ENCODE data around the gene POLR2F.

POLR2F gene

DNA sequence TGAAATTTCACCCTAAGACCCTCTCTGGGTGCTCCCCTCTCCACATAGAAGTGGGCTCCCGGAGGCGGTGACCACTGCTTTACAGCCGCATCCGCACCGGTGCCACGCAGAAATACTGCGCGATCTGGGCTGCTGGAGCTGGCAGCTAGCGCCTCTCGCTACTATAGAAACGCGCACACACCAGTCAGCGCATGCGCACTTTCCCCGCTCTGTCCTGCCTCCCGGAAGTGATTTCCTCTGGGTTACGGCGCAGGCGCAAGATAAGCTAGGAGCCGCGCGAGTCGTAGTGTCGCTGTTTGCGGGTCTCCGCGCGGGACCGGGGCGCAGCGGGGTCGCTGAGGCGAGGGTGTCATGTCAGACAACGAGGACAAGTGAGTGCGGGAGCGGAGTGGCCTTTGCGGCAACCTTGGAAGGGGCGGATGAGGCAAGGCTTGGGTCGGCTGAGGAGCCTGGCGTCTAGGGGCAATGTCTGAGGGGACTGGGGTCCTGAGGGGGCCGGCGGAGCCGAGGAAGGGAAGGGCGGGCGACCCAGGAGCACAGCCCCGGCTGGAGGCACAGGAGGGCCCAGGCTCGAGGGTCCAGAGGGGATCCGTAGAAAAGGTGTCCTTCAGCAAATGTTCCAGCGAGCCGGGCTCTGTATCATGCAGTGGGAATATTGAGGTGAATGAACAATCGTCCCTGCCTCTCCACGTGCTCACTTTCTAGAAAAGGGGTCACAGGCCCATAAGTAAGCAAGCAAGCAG is at the start of gene POLR2F, which contains the start of gene C22orf23:
TSS of gene POLR2F (plus strand) at position 263 of the 743 bp plus-strand sequence. CDS start at position 352, 89 bp downstream.
TSS of gene C22orf23 (minus strand) at position 165 of the 743 bp plus-strand sequence. CDS start 452 bp downstream, outside the sequence.
- peak; percentile 91 to 92 for DNase-seq

DNA sequence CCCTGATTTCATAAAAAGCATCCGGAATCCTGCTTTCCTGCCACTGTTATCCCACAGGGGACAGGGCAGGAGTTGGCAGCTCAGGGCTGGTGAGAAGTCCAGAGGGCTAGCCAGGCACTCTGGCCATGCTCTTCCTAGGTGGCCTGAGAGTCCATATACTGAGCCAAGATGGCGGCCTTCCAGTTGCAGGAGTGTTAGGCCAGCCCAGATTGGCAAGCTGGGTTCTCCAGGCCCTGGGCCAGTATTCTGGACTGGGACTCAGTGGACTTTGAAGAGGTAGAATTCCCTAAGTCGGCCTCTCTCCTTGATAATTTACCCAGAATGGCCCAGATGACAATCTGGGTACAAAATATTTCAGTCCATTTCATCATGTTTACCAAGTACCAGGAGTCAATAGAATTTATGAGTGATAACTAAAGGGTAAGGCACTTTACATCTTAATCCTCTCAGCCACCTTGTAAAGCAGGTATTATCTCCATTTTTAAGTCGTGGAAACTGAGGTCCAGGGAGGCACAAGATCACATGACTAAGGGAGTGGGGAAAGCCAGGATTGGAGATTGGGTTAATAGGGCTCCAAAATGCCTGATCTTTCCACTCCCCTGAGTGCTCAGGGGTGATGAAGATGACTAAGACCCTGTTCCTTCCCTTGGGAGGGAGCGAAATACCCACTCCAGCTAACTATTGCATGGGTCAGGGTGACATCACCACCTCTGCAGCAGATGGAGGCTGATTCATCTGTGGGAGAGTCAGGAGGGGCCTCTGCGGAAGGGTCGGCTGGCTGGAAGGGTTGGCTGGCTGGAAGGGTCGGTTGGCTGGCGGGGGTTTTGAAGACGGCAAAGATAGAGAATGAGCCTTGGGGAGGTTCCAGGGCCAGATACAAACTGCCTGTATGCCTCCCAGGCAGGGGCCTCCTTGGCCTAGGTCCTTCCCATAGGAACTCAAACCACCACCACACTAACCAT is 48.6 kb upstream of the POLR2F start:
- no peak for DNase-seq

DNA sequence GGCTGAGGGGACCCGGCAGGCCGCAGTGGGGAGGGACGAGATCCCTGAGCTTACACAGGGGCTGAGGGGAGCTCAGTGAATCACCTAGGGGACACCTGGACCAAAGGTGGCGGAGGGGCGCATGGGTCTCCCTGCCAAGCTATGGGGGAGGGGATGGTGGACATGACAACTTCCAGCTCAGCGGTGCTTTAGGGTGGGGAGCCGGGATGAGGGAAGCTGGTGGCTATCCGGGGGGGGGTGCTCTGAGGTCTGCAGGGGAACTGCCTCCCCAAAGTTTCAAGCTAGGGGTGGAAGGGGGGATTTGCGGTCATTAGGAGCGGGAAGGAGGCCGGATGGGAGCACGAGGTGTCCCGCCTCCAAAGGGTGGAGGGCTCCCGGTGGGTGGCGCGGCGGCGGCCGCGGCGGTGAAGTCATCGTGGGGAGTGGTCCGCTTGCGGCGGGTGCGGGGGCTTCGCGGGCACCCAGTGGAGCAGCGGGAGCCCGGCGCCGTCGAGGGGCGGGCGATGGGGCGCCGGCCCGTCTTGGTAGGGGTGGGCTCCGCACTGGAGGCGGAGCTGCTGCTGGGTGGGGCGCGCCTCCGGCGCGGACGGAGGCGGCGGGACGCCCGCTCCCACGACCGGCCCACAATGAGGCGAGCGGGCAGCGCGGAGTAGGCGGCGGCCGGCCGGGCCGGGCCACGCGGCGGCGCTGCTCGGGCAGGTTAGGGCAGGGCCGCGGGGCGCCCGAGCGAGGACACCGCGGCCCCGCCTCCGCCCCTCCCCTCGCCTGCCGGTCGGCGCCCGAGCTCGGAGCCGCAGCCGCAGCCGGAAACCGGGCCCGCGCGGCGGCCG is 47.8 kb upstream of the POLR2F start, which contains the start of gene MICALL1:
TSS of gene MICALL1 (plus strand) at position 764 of the 830 bp plus-strand sequence. CDS start 126 bp downstream, outside the sequence.
- DNase-seq = peak in 1 of 2 experiments; percentile 48

DNA sequence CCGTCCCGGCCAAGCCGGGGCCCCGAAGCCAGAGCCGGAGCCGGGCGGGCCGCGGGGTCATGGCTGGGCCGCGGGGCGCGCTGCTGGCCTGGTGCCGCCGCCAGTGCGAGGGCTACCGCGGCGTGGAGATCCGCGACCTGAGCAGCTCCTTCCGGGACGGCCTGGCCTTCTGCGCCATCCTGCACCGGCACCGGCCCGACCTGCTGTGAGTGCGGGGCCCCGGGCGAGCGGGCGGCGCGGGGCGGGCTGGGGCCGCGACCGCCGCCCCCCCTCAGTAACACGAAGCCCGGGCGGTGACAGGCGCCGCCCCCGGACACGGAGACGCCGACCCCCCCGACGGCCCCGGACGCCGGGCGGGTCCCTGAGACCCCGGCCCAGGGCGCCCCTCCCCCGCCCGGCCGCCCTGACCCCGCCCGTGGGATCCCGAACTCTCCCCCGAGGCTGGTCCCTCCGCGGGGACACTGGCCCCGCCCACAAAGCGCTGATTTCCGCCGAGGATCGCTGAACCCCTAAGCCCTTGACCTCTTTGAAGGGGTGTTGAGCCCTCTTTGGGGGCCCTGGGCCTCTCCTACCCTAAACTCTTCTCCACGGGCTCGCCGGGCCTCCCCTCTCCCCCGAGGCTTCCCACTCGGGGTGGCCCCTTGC is 47.0 kb upstream of the POLR2F start:
- no peak for DNase-seq

DNA sequence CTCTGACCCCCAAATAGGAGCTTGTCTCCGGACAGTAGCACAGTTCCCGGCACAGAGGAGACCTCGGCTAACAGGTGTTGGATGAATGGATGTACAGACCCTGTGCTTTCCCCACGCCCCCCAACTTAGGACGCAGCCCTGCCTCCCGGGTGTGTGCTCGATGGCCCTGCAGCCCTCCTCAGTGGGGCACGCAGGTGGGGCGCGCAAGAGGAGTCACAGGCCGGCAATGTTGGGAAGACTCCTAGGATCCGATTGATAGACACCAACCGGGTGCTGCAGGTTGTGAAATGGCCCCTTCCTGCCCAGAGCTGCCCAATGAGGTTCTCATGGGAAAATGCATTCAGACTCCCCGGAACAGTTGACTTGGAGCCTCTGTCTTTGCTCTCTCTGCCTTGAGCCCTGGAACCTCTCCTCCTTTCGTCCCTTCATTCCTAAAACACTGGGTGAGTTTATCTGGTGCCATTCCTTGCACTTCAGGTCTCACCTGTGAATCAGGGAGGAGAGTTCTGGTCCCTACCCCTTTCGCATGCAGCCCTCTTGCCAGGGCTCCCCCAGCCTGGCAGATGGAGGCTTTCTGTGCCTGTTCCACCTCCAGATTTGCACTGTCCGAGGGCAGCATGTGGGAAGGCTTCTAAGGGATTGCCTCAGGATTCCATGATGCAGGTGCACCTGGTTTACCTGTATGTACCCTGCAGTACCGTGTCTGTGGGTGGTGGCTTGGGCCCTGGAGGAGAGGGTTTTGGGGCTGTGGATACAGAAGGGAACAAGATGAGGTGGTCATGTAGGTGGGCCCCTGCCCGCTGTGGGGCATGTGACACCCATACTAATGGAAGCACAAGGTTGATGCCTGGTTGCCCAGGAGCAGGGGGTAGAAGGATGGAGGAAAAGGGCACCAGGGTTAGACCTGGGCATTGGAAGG is 46.2 kb upstream of the POLR2F start:
- no peak for DNase-seq

DNA sequence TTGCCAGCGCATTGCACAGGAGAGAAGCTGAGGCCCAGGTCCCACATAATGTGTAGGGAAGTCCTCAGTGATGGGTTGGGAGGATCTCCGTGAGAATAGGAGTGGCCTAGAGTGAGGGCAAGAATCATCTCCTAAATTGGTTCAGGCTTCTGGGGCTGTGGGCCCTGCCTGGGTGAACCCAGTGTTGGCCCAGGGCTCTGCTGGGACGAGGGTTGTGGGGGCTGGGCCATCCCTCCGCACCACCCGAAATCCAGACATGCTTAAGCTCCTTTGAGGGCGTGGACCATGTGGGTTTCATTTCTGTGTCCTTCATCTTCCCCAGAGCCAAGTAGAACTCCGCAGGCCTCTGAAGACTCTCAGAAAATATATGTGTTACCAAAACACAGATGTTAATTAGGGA is 43.7 kb upstream of the POLR2F start:
- DNase-seq = no peak

DNA sequence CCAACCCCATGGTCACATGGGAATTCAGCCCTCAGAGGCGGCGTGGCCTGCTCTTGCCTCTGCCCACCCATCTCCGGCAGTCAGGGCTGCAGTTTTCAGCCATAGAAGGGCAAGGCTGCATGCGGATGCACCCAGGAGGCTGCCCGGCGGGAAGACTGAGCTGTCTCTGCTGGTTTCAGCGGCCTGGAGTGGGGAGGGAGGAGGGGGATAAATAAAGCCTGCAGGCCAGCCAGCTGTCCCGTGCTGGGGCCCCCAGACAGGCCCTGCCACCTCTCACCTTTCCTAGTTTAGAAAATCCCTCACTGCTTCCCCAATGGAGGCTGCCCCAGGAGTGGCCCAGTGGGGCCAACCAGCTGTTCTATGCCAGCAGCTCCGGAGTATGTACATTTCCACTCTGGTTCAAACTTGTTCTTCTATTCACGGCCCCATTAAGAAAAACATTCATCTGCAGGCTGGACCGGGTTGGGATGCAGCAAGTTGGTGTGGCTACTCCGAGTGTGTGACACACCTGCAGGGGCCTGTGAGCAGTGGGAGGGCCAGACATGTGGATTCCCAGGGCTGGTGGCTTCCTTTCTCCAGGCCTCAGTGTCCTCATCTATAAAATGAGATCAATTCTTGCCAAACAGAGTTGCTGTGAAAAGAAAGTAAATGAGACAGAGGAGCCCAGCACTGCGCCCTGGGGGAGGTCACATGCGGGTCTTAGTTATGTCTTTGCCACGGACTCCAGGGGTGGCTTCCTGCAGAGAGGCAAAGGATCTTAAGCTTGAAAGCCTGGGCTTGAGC is 42.4 kb upstream of the POLR2F start:
- no peak for DNase-seq

DNA sequence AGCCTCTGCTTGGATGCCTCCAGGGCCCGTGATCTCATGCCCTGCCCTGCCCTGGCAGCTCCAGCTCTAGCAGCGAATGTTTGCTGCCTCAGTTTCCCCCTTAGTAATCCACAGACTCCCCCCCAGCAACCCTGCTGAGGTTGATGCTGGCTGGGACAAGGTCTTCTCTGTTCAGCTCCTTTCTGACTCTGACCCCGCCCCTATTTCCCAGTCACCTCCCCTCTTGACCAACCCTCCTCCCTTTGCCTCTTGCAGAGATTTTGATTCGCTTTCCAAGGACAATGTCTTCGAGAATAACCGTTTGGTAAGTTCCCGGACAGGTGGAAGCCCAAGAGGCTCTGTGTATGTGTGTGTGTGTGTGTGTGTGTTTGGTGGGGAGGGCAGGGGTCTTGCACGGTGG is 41.8 kb upstream of the POLR2F start:
- no peak for DNase-seq

DNA sequence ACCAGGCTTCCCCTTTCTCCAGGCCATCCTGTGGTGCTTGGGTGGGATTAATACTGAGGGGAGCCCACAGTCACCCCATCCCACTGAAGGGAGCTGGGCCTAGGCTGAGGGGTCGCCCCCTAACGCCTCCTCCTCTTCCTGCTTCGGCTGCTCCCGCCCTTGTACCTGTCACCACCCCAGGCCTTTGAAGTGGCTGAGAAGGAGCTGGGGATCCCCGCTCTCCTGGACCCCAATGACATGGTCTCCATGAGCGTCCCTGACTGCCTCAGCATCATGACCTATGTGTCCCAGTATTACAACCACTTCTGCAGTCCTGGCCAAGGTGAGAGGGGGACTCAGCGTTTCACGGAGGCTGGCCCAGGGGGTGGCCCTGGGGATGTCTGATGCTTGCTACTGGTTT is 41.3 kb upstream of the POLR2F start:
- no peak for DNase-seq

DNA sequence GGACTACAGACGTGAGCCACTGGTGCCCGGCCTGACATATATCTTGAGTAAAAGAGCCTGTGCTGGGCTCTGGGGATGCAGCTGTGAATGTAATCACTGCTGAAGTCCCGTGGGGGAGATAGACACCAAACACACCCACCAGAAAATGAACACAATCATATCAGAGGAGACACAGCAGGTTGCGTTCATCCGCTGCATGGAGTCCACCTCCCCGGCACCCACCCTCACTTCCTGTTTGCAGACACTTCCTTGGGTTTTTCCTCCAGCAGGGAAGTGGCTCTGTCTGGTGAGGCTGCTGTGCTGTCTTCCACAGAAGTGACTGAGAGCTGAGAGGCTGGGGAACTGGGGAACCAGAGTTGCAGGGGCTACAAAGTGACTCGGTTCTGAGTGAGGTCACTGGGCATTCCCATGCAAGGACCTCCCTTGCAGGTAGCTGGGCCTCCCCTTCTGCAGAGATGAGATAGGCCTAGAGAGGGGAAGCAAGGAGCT is 40.2 kb upstream of the POLR2F start:
- no peak for DNase-seq

DNA sequence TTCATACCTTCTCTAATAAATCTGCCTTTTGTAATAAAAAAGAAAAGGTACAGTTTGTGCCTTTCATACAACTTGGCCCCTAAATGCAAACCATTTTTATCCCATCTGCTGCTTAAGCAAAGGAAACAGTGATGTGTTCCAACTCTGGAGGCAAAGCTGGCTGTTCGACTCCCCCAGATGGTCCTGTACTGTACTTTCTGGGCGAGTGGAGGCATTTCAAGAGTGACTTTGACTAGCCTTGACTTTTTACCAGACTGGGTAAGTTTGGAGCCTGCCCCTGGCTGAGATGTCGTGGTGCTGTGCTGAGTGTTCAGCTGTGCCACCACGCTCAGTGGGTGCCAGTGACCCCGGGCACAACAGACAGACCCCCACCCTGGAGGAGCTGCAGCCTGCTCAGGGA is 37.2 kb upstream of the POLR2F start:
- no peak for DNase-seq

DNA sequence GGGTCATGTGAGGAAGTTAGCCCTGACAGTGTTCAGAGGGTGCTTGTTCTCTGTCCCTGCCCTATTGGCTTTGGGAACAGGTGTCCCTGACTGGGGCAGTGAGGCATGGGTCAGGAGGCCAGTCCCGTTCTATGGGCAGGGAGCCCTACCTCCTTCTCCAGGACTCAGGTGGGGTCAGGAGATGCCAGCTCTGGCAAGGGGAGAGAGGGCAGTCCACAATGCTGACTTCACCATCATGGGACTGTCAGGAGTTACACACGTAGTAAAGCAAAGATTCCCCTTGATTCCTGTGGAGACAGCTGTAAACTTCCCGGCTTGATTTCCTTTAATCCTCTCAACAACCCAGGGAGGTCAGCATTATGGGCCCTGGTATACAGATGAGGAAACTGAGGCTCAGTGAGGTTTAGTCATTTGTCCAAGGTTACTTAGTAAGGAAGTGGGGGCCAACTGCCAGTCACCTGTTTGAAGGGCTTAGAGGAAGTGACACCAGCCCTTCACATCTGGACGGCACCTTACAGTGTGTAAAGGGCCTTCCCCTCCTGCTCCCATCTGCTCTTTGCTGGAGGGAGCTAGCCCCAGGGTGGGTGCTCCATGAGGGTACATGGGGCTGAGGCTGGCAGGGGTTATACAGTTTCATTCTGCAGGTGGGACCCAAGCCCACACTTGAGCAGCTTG is 35.5 kb upstream of the POLR2F start:
- no peak for DNase-seq

DNA sequence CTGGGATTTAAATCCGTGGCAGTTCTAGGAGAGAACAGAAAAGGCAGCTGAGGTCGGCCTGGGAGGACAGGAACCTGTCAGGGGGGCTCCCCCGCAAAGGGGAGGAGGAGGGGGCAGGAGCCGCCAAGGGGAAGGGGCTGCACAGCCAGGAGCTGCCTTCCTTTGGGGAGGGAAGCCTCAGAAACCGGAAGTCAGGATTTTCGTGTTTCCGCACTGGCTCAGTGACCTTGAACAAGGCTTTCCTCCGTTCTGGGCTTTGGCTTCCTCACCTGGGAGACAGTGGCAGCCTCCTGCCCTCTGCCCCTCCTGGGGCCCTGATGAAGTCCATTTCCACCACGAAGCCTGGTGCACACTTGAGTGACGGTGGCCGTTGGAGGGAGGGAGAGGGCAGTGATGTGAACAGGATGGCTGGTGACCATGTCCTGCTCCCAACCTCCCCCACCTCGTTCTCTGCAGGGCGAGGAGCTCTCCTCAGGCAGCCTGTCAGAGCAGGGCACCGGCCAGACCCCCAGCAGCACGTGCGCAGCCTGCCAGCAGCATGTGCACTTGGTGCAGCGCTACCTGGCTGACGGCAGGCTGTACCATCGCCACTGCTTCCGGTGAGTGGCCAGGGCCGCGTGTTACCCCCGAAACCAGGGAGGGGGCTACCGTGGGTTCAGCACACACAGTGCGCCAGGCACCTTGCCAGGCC is 34.8 kb upstream of the POLR2F start:
- no peak for DNase-seq

DNA sequence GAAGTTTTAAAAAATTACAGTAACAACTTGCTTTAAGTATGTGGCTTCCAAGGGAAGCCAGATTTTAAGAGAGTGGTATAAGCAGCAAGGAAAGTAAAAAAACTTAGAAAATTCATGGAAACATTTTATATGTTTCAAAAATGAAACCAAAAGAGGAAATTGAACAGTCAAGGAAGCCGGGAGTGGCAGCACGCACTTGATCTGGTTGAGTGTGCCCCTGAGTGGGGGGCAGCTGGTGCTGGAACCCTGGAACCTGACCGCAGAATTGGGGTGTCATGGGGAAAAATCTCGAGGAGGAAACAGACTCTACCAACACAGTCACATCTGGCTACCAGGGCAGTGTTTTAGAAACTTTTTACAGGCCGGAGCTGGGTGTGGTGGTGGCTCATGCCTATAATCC is 33.4 kb upstream of the POLR2F start:
- DNase-seq = no peak

DNA sequence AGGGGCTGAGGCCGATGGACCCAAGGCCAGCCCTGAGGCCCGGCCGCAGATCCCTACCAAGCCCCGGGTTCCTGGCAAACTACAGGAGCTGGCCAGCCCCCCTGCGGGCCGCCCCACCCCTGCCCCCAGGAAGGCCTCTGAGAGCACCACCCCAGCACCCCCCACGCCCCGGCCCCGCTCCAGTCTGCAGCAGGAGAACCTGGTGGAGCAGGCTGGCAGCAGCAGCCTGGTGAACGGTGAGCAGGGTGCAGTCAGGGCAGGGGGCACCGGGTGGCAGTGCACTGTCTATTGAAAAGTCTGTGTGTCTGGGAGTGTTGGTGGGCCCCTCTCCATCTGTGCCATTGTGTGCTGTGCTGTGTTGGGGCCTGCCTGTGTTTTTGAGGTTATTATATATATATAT is 31.3 kb upstream of the POLR2F start:
- DNase-seq = no peak

DNA sequence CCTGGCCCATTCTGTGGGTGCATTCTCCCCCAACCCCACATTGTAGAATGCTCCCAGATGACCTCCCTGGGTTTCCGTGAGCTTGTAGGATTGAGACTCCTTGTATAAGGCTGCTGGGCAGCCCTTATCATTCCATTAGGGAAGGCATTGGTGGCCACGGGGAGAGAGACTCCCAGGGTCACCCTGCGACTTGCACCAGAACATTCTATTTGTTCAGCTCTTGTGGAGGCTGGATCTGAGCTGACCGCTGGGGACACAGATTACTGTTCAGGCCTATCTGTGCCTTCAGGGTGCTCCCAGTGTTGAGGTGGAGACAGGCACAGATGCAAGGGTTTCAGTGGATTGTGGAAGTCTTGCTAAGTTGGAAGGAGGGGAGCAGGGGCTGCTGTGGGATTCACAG is 29.6 kb upstream of the POLR2F start:
- DNase-seq = no peak

DNA sequence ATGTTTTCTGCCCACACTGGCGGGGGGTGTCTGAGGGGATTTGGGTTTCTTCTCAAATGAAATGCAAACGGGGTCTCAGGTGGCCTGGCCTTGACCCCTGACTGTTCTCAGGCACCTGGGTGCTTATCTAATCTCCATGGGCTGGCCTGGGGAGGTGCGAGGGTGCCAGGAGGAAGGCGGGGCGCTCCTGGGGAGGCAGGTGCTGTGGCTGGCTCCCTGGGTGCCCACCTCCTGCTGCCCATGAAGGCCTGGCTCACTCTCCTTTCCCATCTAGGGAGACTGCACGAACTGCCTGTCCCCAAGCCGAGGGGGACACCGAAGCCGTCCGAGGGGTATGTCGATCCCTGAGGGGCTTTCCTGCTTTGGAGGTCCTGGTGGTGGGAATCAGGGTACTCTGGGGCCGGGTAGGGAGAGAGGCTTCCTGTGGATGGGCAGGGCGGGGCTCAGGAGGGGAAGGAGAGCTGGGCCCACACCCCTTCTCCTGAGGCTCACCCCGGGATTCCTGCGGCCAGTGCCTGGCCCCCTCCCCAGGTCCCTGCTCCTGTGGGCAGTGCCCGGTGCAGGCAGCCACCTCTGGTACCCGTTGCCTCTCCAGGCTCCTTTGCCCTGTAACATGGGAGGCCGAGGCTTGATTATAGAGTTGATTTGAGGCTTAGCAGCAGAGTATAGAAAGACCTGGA is 29.0 kb upstream of the POLR2F start:
- no peak for DNase-seq

DNA sequence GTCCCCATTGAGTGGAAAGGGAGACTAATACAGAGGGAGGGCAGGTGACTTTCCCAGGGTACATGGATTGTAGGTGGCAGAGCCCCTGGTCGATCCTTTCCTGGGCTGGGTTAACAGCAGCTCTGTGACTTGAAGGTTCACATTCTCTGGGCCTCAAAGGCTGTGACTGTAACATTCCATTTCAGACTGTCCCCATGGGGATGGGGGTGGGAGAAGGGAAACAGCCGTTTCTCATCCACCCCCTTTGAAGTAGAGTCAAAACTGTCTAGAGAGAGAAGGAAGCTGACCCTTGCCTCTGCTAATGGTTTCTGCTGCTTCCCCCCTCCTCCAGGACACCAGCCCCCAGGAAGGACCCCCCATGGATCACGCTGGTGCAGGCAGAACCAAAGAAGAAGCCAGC is 28.2 kb upstream of the POLR2F start:
- DNase-seq = no peak

Data from NCI-H2081 (cell line).